ENCODE measurements around the gene ACSF3.

ACSF3 gene

DNA sequence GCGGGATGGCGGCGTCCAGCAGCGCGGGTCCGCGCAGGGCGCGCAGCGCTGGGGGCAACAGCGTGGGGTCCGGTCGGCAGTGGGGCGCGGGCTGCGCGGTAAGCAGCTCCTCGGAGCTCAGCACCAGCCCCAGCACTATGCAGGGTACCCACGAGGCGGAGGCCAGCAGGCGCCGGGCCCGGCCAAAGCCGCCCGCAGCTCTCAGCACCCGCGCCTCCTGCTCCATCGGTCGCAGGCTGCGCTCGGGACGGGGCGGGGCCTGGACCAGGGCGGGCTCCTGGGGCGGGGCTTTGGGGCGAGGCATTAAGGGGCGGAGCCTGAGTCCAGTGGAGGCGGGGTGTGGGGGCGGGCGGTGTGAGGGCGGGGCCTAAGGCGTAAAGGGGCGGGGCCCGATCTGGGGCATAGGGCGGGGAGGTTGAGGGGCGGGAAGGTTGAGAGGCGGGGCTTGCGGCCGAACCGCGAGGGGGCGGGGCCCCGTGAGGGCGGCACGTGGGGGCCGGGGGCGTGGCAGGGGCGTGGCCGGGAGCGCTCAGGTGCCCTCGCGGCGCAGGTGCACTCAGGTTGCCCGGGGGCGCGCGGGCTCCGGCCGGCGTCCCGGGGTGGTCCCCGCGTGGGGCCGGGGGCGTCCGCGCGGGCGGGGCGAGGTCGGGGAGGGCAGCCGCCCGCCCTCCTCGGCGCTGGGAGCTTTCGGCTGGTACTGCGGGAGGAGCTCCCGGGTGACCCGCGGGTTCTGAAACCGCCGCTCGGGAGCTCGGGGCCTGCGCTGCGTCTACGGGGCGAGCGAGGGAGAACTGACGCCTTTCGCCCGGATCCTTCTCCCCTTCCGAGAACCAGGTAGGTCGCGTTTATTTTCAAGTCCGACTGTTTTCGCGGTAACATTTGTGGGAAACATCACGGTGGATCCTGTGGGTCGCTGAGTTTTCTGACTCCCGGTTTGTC lies 108.1 kb downstream of the ACSF3 start:
- no peak for DNase-seq (ENCODE audit: low spot score)

DNA sequence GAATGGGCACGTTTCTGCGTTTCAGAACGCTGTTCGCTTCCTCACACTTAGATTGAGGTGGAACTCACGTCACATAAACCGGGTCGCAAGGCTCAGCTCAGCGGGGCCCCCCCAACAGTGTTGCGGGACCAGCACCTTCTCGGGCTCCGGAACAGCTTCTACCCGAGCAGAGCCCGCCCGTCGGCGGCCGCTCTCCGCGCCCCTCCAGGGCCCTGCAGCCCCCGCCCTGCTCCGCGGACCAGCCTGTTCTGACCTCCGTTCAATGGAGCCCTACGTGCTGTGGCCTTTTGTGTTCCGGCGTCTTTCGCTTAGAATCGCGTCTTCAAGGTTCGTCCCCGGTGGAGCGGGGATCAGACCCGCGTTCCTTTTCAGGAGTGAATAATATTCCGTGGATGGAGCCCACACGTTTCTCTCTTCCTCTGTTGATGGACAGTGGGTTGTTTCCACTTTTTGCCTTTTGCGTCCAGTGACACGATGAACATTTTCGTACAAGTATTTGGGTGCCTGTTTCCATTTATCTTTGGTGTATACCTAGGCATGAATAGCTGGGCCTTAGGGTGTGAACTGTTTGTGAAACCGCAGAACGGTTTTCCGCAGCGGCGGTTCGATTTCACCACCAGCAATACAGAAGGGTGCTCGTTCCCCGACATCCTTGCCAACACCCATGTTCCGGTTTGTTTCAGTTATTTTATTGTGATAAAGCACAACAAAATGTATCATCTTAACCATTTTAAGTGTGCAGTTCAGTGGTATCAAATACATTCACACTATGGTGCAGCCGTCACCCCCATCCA lies 109.0 kb downstream of the ACSF3 start:
- DNase-seq (ENCODE audit: low spot score) = no peak

All from putamen (tissue), 1 donor.